MCF 10A (cell line): ENCODE measurements around the gene LRRC47. TPM values are rescaled to one million over a fixed set of nuclear protein-coding genes. Genes with fewer than 3 reads are reported as not detected.

ENCODE experiments used
- BruUV-seq: library from RNA; stranded (reverse); fragments of 400-500 nt; replicated peaks from 2 replicates; lab custom pipeline; 2021; lab: Mats Ljungman, UMichigan
- CTCF ChIA-PET: fragments of 300-600 bp; sonication (Branson Sonifier 250); formaldehyde crosslinking; extraction: SDS; loops from one replicate; lab custom pipeline; 2021; ENCODE audit warnings: antibody characterized with exemption, inconsistent platforms; lab: Yijun Ruan, JAX
- POLR2A ChIA-PET: fragments of 300-600, 350-650 bp; sonication (Branson Sonifier 250); formaldehyde crosslinking; extraction: SDS; loops from one replicate; lab custom pipeline; 2020; ENCODE audit warnings: antibody characterized with exemption, inconsistent platforms; lab: Yijun Ruan, JAX
- DNase-seq: peaks from one replicate; pipeline ENCODE4 v3.0.0-alpha.2; 2018; ENCODE audit not compliant: unreplicated experiment
- H3K27ac Mint-ChIP-seq: one replicate; pipeline ENCODE4 v1.8.0; 2022; ENCODE audit warnings: mild to moderate bottlenecking, low read depth, mixed read lengths; ENCODE audit not compliant: unreplicated experiment
- H3K27me3 Mint-ChIP-seq: one replicate; pipeline ENCODE4 v1.8.0; 2022; ENCODE audit warnings: mixed read lengths; ENCODE audit not compliant: insufficient read depth, unreplicated experiment
- H3K36me3 Mint-ChIP-seq: one replicate; pipeline ENCODE4 v1.8.0; 2022; ENCODE audit warnings: mild to moderate bottlenecking, moderate library complexity, mixed read lengths; ENCODE audit not compliant: insufficient read depth, unreplicated experiment
- H3K4me1 Mint-ChIP-seq: one replicate; pipeline ENCODE4 v1.8.0; 2022; ENCODE audit warnings: mixed read lengths; ENCODE audit not compliant: insufficient read depth, unreplicated experiment
- H3K4me3 Mint-ChIP-seq: one replicate; pipeline ENCODE4 v1.8.0; 2022; ENCODE audit warnings: mild to moderate bottlenecking, moderate library complexity, mixed read lengths; ENCODE audit not compliant: unreplicated experiment
- H3K9me3 Mint-ChIP-seq: one replicate; pipeline ENCODE4 v1.8.0; 2022; ENCODE audit warnings: mixed read lengths; ENCODE audit not compliant: unreplicated experiment
- CTCF ChIP-seq: fragments of 200-600 bp; IDR thresholded peaks from one replicate; pipeline ENCODE4 v1.8.0; 2022; ENCODE audit warnings: antibody characterized with exemption, mild to moderate bottlenecking; ENCODE audit not compliant: unreplicated experiment
- intact Hi-C: fragments of 100-400 bp; cut with micrococcal nuclease; formaldehyde crosslinking; loops from 2 replicates; pipeline ENCODE4 v1.14.1; 2022
- total RNA-seq: library from RNA; stranded (reverse); gene quantifications from 2 replicates; pipeline ENCODE4 v1.2.3, GENCODE V29; 2022

The LRRC47 gene
- total RNA-seq, 1 experiment from 2014 or later: 46.1 TPM

DNA sequence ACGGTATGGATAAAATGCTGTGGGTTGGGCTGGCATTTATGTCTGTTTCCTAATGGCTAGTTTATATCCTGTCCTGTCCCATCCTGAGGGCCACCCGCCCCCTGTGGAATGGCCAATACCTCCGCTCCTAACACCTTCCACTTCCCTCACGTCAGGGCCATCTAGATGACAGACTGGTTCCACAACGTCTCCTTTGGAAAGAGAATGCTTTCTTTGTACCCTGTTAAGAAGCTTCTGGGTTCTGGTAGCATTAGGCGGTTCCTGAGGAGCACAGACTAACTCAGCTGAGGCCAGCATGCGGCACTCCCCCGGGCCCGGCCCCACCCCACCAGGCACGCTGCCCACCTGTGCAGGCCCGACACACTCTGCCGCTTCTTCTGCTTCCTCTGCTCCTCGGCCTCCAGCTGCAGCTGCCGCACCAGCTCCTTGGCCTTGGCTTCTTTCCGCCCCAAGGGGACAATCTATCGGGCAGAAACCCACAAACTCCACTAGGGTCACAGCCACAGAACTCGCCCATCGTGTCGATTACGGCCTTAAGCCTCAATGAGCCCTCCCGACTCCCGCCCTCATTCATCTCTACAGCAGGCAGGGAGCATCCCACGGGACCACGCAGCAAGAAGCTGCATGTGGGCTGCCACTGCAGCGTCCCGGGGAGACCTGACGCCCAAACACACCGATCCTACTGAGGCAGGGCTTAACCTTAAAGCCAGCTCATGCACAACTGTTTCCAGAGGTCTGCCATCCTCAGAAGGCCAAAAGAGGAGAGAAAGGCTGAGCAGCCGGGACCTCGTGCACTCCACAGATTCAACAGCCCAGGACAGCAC lies 12.4 kb downstream of the LRRC47 start:
- Mint-ChIP-seq H3K27me3 (no peaks in the 10 kb centered on the region), H3K36me3 (peaks cover 89% of the 10 kb centered on the region), H3K9me3 (no peaks in the 10 kb centered on the region), H3K27ac (no peak overlapping the region), H3K4me3 (no peak overlapping the region), H3K4me1 (peaks cover 4% of the 10 kb centered on the region)
- ChIA-PET POLR2A (interaction anchor here (0.6 to 3.7 kb wide), 2 partner anchors 11 to 1198 kb away, joined by 3 to 20 read pairs; partner anchors contain the start of gene LRRC47), CTCF (interaction anchor here (0.9 kb wide), 1 partner anchor 16 kb away, joined by 3 read pairs; no protein-coding TSS in a partner anchor)
- intact Hi-C loops: no loop called here
- DNase-seq: no peak
- BruUV-seq: no TSS peak
- no peak for TF ChIP-seq CTCF

GRCh38 chr1:3780901-3781300 lies 15.4 kb downstream of the LRRC47 start:
- CTCF ChIA-PET: interaction anchor here (0.7 kb wide), 1 partner anchor 15 kb away, joined by 3 read pairs; no protein-coding TSS in a partner anchor
- no peak for TF ChIP-seq CTCF
- Mint-ChIP-seq H3K27ac (no peak overlapping the region), H3K9me3 (no peaks in the 10 kb centered on the region), H3K27me3 (no peaks in the 10 kb centered on the region), H3K4me1 (no peaks in the 10 kb centered on the region), H3K4me3 (no peak overlapping the region), H3K36me3 (peaks cover 69% of the 10 kb centered on the region)
- POLR2A ChIA-PET: no interaction called here
- no peak for DNase-seq
- BruUV-seq: no TSS peak
- intact Hi-C loops: no loop called here

GRCh38 chr1:3779912-3780416 lies 16.3 kb downstream of the LRRC47 start:
- Mint-ChIP-seq H3K4me3 (no peak overlapping the region), H3K36me3 (peaks cover 59% of the 10 kb centered on the region), H3K9me3 (no peaks in the 10 kb centered on the region), H3K27ac (no peak overlapping the region), H3K4me1 (no peaks in the 10 kb centered on the region), H3K27me3 (no peaks in the 10 kb centered on the region)
- POLR2A ChIA-PET: no interaction called here
- no TSS peak for BruUV-seq
- CTCF ChIA-PET: no interaction called here
- no peak for TF ChIP-seq CTCF
- intact Hi-C loops: no loop called here
- no peak for DNase-seq

- BruUV-seq: no TSS peak
- peaks cover 54% of the 10 kb centered on the region for H3K36me3 Mint-ChIP-seq
These were observed 16.9 kb downstream of the LRRC47 start for GRCh38 chr1:3779265-3779911.

More at GRCh38 chr1:3779265-3779911, 16.9 kb downstream of the LRRC47 start:
- CTCF ChIA-PET: no interaction called here
- H3K4me1 Mint-ChIP-seq: no peaks in the 10 kb centered on the region
- no peaks in the 10 kb centered on the region for H3K27me3 Mint-ChIP-seq
- intact Hi-C loops: no loop called here
- POLR2A ChIA-PET: interaction anchor here (0.8 kb wide), 1 partner anchor 17 kb away, joined by 4 read pairs; the partner anchor contains the start of gene LRRC47
- no peak overlapping the region for H3K27ac Mint-ChIP-seq
- no peak for TF ChIP-seq CTCF
- no peaks in the 10 kb centered on the region for H3K9me3 Mint-ChIP-seq
- DNase-seq: no peak
- no peak overlapping the region for H3K4me3 Mint-ChIP-seq
